Effector memory CD4-positive, alpha-beta T cell (primary cell): ENCODE data around the gene PSG11.
"Not testable (repeated sequence)": the region's sequence is repeated elsewhere in the genome, so short reads cannot be mapped to it uniquely, and the experiment has no call there.

Experiments
- DNase-seq, 3 donors: peaks; one replicate each; pipeline ENCODE4 v3.0.0-alpha.2; 2020
- H3K27ac ChIP-seq: 2 replicates; pipeline ENCODE4 v1.7.0; 2013; ENCODE audit warnings: mild to moderate bottlenecking, low read length, moderate library complexity; ENCODE audit not compliant: insufficient read depth, poor library complexity, severe bottlenecking
- H3K27me3 ChIP-seq: replicated peaks from 2 replicates; pipeline ENCODE4 v1.7.0; 2013; ENCODE audit warnings: mild to moderate bottlenecking, low read length; ENCODE audit not compliant: insufficient read depth, control insufficient read depth, poor library complexity, severe bottlenecking
- H3K36me3 ChIP-seq: 2 replicates; pipeline ENCODE4 v1.7.0; 2013; ENCODE audit warnings: mild to moderate bottlenecking, low read length, moderate library complexity; ENCODE audit not compliant: control insufficient read depth, insufficient read depth
- H3K4me1 ChIP-seq: 2 replicates; pipeline ENCODE4 v1.7.0; 2013; ENCODE audit warnings: low read length, mild to moderate bottlenecking; ENCODE audit not compliant: control insufficient read depth, insufficient read depth, poor library complexity, severe bottlenecking
- H3K4me3 ChIP-seq: 2 replicates; pipeline ENCODE4 v1.7.0; 2013; ENCODE audit warnings: low read length, low read depth, mild to moderate bottlenecking; ENCODE audit not compliant: insufficient read depth, poor library complexity, severe bottlenecking
- H3K9me3 ChIP-seq: 2 replicates; pipeline ENCODE4 v1.7.0; 2013; ENCODE audit warnings: mild to moderate bottlenecking, low read length, moderate library complexity; ENCODE audit not compliant: control insufficient read depth

Gene PSG11

GRCh38 chr19:43028866-43029265 lies 2.6 kb upstream of the PSG11 start:
- Histone ChIP-seq H3K4me1 (no peaks in the 10 kb centered on the region), H3K27me3 (no peaks in the 10 kb centered on the region), H3K36me3 (no peaks in the 10 kb centered on the region), H3K4me3 (no peak overlapping the region), H3K27ac (no peak overlapping the region), H3K9me3 (no peaks in the 10 kb centered on the region)
- no peak for DNase-seq

DNA sequence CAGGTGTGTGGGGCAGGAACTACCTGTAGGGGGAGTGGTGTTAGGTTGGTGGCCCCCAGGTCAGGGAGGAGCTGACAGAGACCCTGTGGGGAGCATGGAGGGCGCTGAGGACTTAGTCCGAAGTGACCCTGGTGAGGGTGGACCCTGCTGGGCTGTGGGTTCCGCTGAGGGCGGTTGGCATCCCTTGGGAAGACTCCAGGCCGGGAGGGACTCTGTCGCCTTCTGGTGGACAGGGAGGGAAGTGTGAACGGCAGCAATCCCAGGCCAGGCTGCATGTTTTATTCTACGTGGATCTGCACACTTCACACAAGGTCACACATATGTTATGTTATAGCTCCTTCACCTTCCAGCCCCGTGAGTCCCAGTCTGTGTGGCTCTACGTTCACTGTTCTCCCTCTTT lies 1.7 kb upstream of the PSG11 start:
- not testable (repeated sequence) for H3K4me1 ChIP-seq, H3K4me3 ChIP-seq, H3K36me3 ChIP-seq, H3K27me3 ChIP-seq, H3K27ac ChIP-seq, DNase-seq, H3K9me3 ChIP-seq

- H3K36me3 ChIP-seq: not testable (repeated sequence)
These were observed 792 bp upstream of the PSG11 start for GRCh38 chr19:43027061-43027460.

GRCh38 chr19:43022098-43022497 lies 4.2 kb downstream of the PSG11 start:
- H3K27ac ChIP-seq, H3K36me3 ChIP-seq, H3K27me3 ChIP-seq, H3K9me3 ChIP-seq, H3K4me3 ChIP-seq, DNase-seq, H3K4me1 ChIP-seq: not testable (repeated sequence)

More at GRCh38 chr19:43027061-43027460, 792 bp upstream of the PSG11 start:
- H3K27ac ChIP-seq, H3K4me1 ChIP-seq, H3K27me3 ChIP-seq, DNase-seq, H3K9me3 ChIP-seq, H3K4me3 ChIP-seq: not testable (repeated sequence)

DNA sequence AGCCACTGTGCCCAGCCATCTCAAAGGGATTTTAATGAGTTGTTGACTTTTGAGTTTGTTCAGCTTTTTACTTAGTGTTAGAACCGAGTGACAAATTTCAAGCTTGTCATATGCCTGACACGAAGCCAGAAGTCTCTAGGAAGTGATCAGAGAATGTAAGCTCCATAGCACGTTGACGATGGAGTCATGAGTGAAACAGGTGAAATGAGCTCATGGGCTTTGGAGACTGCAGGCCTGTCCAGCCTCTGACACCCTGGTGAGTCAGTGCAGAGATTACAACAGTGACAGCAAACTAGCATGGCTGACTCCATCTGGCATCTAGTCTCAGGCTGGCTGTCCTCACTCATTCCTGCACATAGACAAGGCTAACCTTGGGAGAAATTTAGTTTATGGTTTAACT lies 4.6 kb downstream of the PSG11 start:
- H3K4me1 ChIP-seq, H3K9me3 ChIP-seq, H3K27ac ChIP-seq, H3K27me3 ChIP-seq, H3K4me3 ChIP-seq, H3K36me3 ChIP-seq, DNase-seq: not testable (repeated sequence)

DNA sequence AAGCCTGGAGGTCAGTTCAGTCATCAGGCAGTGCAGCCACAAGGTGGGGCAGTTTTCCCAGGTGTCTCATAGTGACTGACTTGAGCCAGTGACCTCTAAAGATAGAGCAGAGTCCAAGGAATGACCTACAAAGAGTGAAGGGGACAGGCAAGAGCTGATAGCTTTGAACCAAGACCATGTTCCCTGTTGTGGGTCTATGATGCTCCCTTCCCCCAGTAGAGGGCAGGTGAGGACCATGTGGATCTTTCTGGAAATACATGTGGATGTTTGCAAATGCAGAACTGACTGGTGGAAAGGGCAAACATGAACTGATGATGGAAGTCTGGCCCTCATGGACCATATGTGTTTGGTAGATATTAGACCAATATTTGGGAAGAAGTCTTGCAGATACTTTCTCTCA lies 6.7 kb downstream of the PSG11 start:
- not testable (repeated sequence) for H3K9me3 ChIP-seq, H3K36me3 ChIP-seq, DNase-seq, H3K27ac ChIP-seq, H3K27me3 ChIP-seq, H3K4me3 ChIP-seq, H3K4me1 ChIP-seq

DNA sequence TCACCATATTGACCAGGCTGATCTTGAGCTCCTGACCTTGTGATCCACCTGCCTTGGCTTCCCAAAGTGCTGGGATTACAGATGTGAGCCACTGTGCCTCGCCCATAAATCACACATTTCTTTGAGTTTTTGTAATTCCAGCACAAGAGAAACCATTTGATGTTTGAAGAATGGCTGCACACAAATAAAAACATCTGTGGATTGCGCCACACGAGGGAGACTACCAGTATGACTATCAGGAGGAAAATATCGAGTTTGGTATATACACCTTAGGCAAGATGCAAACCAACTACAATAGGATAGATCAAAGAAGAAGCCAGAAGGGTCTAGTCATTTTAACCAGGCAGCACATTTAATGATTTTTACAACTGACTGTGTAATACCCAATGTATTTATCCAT lies 20.4 kb downstream of the PSG11 start:
- not testable (repeated sequence) for H3K9me3 ChIP-seq, DNase-seq, H3K36me3 ChIP-seq, H3K27me3 ChIP-seq, H3K4me1 ChIP-seq, H3K4me3 ChIP-seq, H3K27ac ChIP-seq

- not testable (repeated sequence) for H3K27ac ChIP-seq, H3K36me3 ChIP-seq, H3K4me3 ChIP-seq, H3K4me1 ChIP-seq, H3K9me3 ChIP-seq, H3K27me3 ChIP-seq, DNase-seq
These were observed 21.4 kb downstream of the PSG11 start for GRCh38 chr19:43004846-43005245.

- not testable (repeated sequence) for H3K27me3 ChIP-seq, H3K36me3 ChIP-seq, H3K4me3 ChIP-seq, H3K27ac ChIP-seq, H3K9me3 ChIP-seq, H3K4me1 ChIP-seq, DNase-seq
These were observed 22.6 kb downstream of the PSG11 start for GRCh38 chr19:43003634-43004033.

- not testable (repeated sequence) for DNase-seq, H3K27me3 ChIP-seq, H3K9me3 ChIP-seq, H3K36me3 ChIP-seq, H3K4me3 ChIP-seq, H3K27ac ChIP-seq, H3K4me1 ChIP-seq
These were observed 23.3 kb downstream of the PSG11 start for GRCh38 chr19:43002948-43003347.

GRCh38 chr19:42996161-42996560 lies 30.1 kb downstream of the PSG11 start:
- not testable (repeated sequence) for H3K4me1 ChIP-seq, H3K27ac ChIP-seq, H3K4me3 ChIP-seq, H3K36me3 ChIP-seq, H3K9me3 ChIP-seq, DNase-seq, H3K27me3 ChIP-seq
